HG02571 (cell line): ENCODE measurements around the gene ZNF2.

Experiments used
- ATAC-seq: cut with Tn5 transposase; IDR thresholded peaks from one replicate; pipeline ENCODE4 v1.9.1; 2021; ENCODE audit warnings: mild to moderate bottlenecking, moderate library complexity; ENCODE audit not compliant: unreplicated experiment

ZNF2 gene

GRCh38 chr2:95204396-95204795, 38.8 kb downstream of the ZNF2 start:
- ATAC-seq: no peak

- no peak for ATAC-seq
Observed at GRCh38 chr2:95206096-95206495, 40.5 kb downstream of the ZNF2 start.

- peak; percentile 98 for ATAC-seq
Observed at GRCh38 chr2:95207111-95207961, 41.7 kb downstream of the ZNF2 start, which contains the start of gene ZNF892. ZNF892 (plus strand) TSS chr2:95207521; CDS start chr2:95207816, 295 bp downstream.

- no peak for ATAC-seq
Observed at GRCh38 chr2:95208106-95208505, 42.5 kb downstream of the ZNF2 start.

GRCh38 chr2:95215018-95215612, 49.5 kb downstream of the ZNF2 start:
- no peak for ATAC-seq

- no peak for ATAC-seq
Observed at GRCh38 chr2:95220449-95220848, 54.8 kb downstream of the ZNF2 start.

- no peak for ATAC-seq
Observed at GRCh38 chr2:95225658-95226057, 60.0 kb downstream of the ZNF2 start.

GRCh38 chr2:95231723-95232122, 66.1 kb downstream of the ZNF2 start:
- no peak for ATAC-seq

- ATAC-seq: no peak
Observed at GRCh38 chr2:95232232-95232631, 66.6 kb downstream of the ZNF2 start.
